ENCODE measurements around the gene TPT1.
"Not testable (repeated sequence)": the region's sequence is repeated elsewhere in the genome, so short reads cannot be mapped to it uniquely, and the experiment has no call there.

TPT1 gene

DNA sequence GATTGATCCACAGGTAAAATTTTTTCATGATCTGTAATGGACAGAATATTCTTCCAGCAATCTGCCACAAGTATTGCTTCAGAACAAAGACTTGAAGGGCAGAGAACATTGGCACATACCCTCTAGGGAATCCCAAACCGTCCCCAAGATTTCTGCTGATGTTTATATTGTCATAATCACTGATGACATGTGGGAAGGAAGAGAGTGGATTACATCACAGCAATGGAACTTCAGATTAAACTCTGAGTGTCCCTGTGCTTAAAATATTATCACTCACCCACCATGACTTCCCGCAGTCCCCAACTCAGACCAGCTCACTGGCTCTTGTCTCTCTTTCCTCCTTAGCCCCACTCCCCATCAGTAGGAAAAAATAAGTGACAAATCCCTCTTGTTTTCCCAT is 8.5 kb upstream of the TPT1 start:
- no peak overlapping the region for H3K4me3 Mint-ChIP-seq
- H3K9me3 Mint-ChIP-seq: no peaks in the 10 kb centered on the region
- peaks cover 100% of the 10 kb centered on the region for H3K36me3 Mint-ChIP-seq
- ATAC-seq (no peak), DNase-seq (ENCODE audit: low spot score in 2 of 2) (no peak)
- peak overlapping the region; percentile 20 for H3K27ac Mint-ChIP-seq
- H3K4me1 Mint-ChIP-seq: peaks cover 5% of the 10 kb centered on the region

DNA sequence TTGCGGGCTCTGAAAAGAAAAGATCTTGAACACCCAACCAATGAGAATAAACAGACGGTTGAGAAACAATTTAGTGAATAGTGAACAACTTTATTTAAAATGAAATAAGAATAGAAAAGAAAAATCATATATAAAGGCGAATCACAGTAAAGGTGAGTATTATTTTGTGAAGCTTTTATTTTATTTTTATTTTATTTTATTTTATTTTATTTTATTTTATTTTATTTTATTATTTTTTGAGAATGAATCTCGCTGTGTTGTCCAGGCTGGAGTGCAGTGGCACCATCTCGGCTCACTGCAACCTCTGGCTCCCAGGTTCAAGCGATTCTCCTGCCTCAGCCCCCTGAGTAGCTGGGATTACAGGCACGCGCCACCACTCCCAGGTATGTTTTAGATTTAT is 3.1 kb upstream of the TPT1 start:
- not testable (repeated sequence) for H3K4me3 Mint-ChIP-seq; DNase-seq (ENCODE audit: low spot score in 2 of 2); H3K27ac Mint-ChIP-seq; ATAC-seq; H3K9me3 Mint-ChIP-seq
- Mint-ChIP-seq H3K4me1 (peaks cover 13% of the 10 kb centered on the region), H3K36me3 (peaks cover 100% of the 10 kb centered on the region)

GRCh38 chr13:45343102-45343501 is 2.1 kb upstream of the TPT1 start:
- peak overlapping the region; percentile 94 for H3K4me3 Mint-ChIP-seq
- not testable (repeated sequence) for ATAC-seq; H3K9me3 Mint-ChIP-seq; H3K27ac Mint-ChIP-seq; DNase-seq (ENCODE audit: low spot score in 2 of 2)
- peaks cover 100% of the 10 kb centered on the region for H3K36me3 Mint-ChIP-seq
- H3K4me1 Mint-ChIP-seq: peaks cover 21% of the 10 kb centered on the region

- not testable (repeated sequence) for H3K27ac Mint-ChIP-seq; ATAC-seq; DNase-seq (ENCODE audit: low spot score in 2 of 2); H3K9me3 Mint-ChIP-seq
- H3K4me1 Mint-ChIP-seq: peaks cover 23% of the 10 kb centered on the region
- peak overlapping the region; percentile 94 for H3K4me3 Mint-ChIP-seq
- peaks cover 100% of the 10 kb centered on the region for H3K36me3 Mint-ChIP-seq
These were observed 1.7 kb upstream of the TPT1 start for GRCh38 chr13:45342668-45343067.

- Mint-ChIP-seq H3K27ac (peak overlapping the region; percentile 98), H3K4me1 (peaks cover 30% of the 10 kb centered on the region), H3K9me3 (no peaks in the 10 kb centered on the region), H3K36me3 (peaks cover 100% of the 10 kb centered on the region), H3K4me3 (peak overlapping the region; percentile 94)
- ATAC-seq (no peak), DNase-seq (ENCODE audit: low spot score in 2 of 2) (no peak)
These were observed 967 bp upstream of the TPT1 start for GRCh38 chr13:45341799-45342500.

DNA sequence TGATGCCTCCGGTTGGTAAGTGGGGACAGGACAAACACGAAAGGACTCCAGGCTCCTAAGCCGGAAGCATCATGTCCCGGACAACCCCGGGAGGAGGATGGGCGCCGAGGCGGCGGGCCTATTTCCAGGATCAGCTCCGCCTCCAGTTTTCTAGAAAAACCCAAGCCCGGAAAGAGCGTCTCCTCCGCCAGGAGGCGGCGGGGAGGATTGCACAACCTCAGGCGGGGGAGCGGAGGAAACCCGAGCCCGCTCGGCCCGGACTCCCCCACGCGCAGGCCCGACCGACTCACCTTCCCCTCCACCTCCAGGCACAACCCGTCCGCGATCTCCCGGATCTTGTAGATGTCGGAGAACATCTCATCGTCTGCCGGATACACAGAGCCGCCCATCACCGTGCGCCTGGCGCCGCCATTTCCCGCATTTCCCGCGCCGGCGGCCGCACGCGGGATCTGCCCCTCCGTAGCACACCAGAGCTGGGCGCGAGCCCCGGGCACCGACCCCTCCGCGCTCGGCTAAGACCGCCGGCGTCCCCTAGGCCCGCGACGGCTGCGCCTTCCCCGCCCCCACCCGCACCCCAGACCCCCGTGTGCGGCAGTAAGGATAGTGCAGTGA is 455 bp downstream of the TPT1 start:
- peak; percentile 70 for ATAC-seq
- DNase-seq (ENCODE audit: low spot score in 2 of 2): peak; percentile 70 to 91
- Mint-ChIP-seq H3K36me3 (peaks cover 100% of the 10 kb centered on the region), H3K4me3 (peak overlapping the region; percentile 94), H3K27ac (peak overlapping the region; percentile 98), H3K9me3 (no peaks in the 10 kb centered on the region), H3K4me1 (peaks cover 44% of the 10 kb centered on the region)

DNA sequence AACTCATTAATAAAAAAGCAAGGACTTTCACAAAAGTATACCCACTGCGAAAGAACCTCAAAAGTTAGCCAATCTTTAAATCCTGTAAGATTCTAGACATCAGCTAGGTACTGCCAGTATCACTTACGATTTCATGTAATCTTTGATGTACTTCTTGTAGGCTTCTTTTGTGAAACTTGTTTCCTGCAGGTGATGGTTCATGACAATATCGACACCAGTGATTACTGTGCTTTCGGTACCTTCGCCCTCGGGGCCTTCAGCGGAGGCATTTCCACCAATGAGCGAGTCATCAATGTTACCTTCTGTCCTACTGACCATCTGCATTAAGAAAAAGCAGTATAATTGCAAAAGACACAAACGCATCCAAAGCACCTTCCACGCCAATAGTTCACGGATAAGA is 1.1 kb downstream of the TPT1 start:
- ATAC-seq: no peak
- DNase-seq (ENCODE audit: low spot score in 2 of 2): peak in 1 of 2 donors; percentile 65
- peak overlapping the region; percentile 98 for H3K27ac Mint-ChIP-seq
- peaks cover 51% of the 10 kb centered on the region for H3K4me1 Mint-ChIP-seq
- H3K9me3 Mint-ChIP-seq: no peaks in the 10 kb centered on the region
- H3K4me3 Mint-ChIP-seq: peak overlapping the region; percentile 94
- H3K36me3 Mint-ChIP-seq: peaks cover 100% of the 10 kb centered on the region

DNA sequence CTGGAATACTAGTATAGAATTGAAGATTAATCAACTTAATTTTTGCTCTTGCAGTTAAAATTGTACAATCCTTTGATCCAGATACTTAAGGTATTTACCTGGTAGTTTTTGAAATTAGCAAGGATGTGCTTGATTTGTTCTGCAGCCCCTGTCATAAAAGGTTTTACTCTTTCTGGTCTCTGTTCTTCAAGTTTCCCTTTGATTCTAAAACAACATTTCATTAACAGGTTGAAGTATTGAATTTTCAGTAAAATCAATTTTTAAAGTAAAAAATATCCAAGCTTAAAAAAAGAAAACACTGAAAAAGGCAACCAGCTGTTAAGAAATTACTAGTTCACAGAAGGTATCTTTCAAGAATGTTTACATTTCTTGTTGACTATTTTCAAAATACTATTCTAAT is 1.6 kb downstream of the TPT1 start:
- Mint-ChIP-seq H3K36me3 (peaks cover 100% of the 10 kb centered on the region), H3K4me1 (peaks cover 56% of the 10 kb centered on the region), H3K4me3 (peak overlapping the region; percentile 94), H3K27ac (peak overlapping the region; percentile 98), H3K9me3 (no peaks in the 10 kb centered on the region)
- ATAC-seq (no peak), DNase-seq (ENCODE audit: low spot score in 2 of 2) (no peak)

DNA sequence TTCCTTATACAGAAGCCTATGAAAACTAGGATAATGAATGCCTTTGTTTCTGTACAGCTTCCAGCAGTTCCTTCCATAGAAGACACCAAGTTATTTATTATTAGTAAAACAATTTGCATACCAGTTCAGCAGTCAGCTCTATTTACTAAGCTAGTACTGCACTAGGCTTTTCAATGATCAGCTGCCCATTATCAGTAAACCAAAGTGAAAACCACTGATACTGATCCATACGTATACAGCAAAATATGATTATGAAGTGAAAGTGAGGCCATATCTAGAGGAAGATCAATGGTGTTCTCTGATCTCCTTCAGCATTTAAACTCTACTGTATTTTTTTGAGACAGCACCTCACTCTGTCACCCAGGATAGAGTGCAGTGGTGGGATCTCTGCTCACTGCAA is 3.2 kb downstream of the TPT1 start:
- Mint-ChIP-seq H3K9me3 (no peaks in the 10 kb centered on the region), H3K27ac (peak overlapping the region; percentile 81), H3K4me1 (peaks cover 69% of the 10 kb centered on the region), H3K4me3 (peak overlapping the region; percentile 94), H3K36me3 (peaks cover 100% of the 10 kb centered on the region)
- DNase-seq (ENCODE audit: low spot score in 2 of 2) (no peak), ATAC-seq (no peak)

GRCh38 chr13:45337395-45337794 is 3.6 kb downstream of the TPT1 start:
- DNase-seq (ENCODE audit: low spot score in 2 of 2) (no peak), ATAC-seq (peak; percentile 38)
- H3K9me3 Mint-ChIP-seq: no peaks in the 10 kb centered on the region
- peaks cover 96% of the 10 kb centered on the region for H3K36me3 Mint-ChIP-seq
- peak overlapping the region; percentile 94 for H3K4me3 Mint-ChIP-seq
- peak overlapping the region; percentile 81 for H3K27ac Mint-ChIP-seq
- H3K4me1 Mint-ChIP-seq: peaks cover 69% of the 10 kb centered on the region

DNA sequence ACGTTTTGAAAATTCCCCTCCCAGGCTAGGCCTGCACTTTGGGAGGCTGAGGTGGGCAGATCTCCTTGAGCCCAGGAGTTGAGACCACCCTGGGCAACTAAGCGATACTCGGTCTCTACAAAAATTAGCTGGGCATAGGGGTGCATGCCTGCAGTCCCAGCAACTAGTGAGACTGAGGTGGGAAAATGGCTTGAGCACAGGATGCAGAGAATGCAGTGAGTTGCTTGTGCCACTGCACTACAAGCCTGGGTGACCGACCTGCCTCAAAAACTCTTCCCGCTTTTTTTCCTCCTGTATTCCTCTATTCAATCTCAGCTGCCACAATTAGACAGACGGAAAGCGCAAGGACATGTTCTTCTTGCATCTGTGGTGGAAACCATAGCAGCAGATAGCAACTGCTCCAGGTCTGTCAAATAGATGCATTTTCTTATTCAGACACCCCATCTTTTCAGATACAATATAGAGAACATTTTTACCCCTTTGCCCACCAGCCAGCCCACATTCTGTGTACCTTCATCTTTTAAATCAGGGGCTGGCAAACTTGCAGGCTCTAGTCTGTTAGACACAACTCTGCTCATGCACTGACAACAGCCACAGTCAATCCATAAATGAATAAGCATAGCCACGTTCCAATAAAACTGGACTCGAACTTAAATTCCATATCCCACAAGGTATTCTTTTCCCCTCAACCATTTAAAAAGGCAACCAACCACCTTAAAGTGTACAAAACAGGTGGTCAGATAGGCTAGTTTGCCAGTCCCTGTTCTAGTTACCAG is 4.8 kb downstream of the TPT1 start:
- Mint-ChIP-seq H3K9me3 (no peaks in the 10 kb centered on the region), H3K4me1 (peaks cover 71% of the 10 kb centered on the region), H3K36me3 (peaks cover 89% of the 10 kb centered on the region), H3K4me3 (peak overlapping the region; percentile 94), H3K27ac (peak overlapping the region; percentile 81)
- ATAC-seq: no peak
- DNase-seq (ENCODE audit: low spot score in 2 of 2): no peak

GRCh38 chr13:45335397-45336024 is 5.5 kb downstream of the TPT1 start:
- no peaks in the 10 kb centered on the region for H3K9me3 Mint-ChIP-seq
- H3K4me3 Mint-ChIP-seq: peak overlapping the region; percentile 94
- H3K36me3 Mint-ChIP-seq: peaks cover 82% of the 10 kb centered on the region
- ATAC-seq (no peak), DNase-seq (ENCODE audit: low spot score in 2 of 2) (no peak)
- peaks cover 77% of the 10 kb centered on the region for H3K4me1 Mint-ChIP-seq
- peak overlapping the region; percentile 81 for H3K27ac Mint-ChIP-seq

DNA sequence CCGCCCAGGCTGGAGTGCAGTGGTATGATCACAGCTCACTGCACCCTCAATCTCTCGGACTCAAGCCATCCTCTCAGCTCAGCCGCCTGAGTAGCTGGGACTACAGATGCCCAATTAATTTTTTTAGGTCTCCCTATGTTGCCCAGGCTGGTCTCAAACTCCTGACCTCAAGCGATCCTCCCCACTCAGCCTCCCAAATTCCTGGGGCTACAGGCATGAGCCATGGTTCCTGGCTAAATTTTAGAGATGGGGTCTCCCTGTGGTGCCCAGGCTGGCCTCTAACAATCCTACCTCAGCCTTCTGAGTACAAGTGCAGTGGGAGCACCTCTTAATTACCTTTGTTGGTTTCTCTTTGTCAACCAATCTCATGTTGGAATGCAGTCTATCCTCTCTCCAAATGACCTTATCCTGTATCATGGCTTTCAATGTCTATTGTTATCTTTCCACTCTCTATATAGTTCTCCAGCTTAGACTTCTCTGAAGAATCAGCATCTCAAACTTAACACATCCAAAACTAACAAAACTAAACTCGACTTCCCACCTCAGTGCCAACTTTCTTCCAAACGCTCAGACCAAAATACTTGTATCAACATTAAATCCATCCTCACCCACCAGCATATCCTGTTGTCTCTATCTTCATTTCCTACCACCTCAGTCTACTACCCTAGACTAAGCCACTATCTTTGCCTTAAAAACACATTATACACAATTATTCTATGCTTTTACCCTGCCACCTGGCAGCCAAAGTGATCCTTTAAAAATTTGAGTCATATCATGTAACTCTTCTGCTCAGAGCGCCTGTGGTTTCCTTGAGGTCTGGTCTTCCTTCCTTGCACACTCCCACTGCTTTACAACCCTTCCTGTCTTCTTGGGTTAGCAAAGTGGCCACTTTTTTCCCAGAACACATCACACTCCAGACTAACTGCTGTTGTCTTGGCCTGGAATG is 6.7 kb downstream of the TPT1 start:
- Mint-ChIP-seq H3K4me3 (peak overlapping the region; percentile 94), H3K36me3 (peaks cover 70% of the 10 kb centered on the region), H3K27ac (peak overlapping the region; percentile 55), H3K9me3 (no peaks in the 10 kb centered on the region), H3K4me1 (peaks cover 87% of the 10 kb centered on the region)
- ATAC-seq: peak; percentile 66
- no peak for DNase-seq (ENCODE audit: low spot score in 2 of 2)

GRCh38 chr13:45333251-45333976 is 7.6 kb downstream of the TPT1 start:
- Mint-ChIP-seq H3K4me3 (peak overlapping the region; percentile 94), H3K36me3 (peaks cover 61% of the 10 kb centered on the region)
- ATAC-seq: no peak

More at GRCh38 chr13:45333251-45333976, 7.6 kb downstream of the TPT1 start:
- peak overlapping the region; percentile 55 for H3K27ac Mint-ChIP-seq
- H3K4me1 Mint-ChIP-seq: peaks cover 79% of the 10 kb centered on the region
- no peak for DNase-seq (ENCODE audit: low spot score in 2 of 2)
- H3K9me3 Mint-ChIP-seq: no peaks in the 10 kb centered on the region

Measured in stimulated activated effector memory CD8-positive, alpha-beta T cell treated with anti-CD3 and anti-CD28 coated beads, Interleukin-12 subunit alpha, Interleukin-12 subunit beta, amount 100 ng/mL, for 72 hours (primary cell).